Breast epithelium (tissue), 3 donors: ENCODE data around the gene SUCLG1.

Experiments
- POLR2A ChIP-seq: fragments of 450-650 bp; IDR thresholded peaks from one replicate; pipeline ENCODE4 v1.6.1; 2016; ENCODE audit warnings: antibody characterized with exemption, mild to moderate bottlenecking, moderate library complexity
- POLR2AphosphoS5 ChIP-seq, 3 donors: sonication (generic); formaldehyde crosslinking; IDR thresholded peaks; one replicate each; pipeline ENCODE4 v1.6.1; 2017; ENCODE audit warnings: antibody characterized with exemption in 3 of 3
- TF ChIP-seq, protein P1 (sequence below), 3 donors: fragments of 450-650 bp; IDR thresholded peaks; one replicate each; pipeline ENCODE4 v1.5.1; 2016 to 2017; ENCODE audit warnings: antibody characterized with exemption in 3 of 3, mild to moderate bottlenecking in 3 of 3, moderate library complexity in 3 of 3

DNA sequence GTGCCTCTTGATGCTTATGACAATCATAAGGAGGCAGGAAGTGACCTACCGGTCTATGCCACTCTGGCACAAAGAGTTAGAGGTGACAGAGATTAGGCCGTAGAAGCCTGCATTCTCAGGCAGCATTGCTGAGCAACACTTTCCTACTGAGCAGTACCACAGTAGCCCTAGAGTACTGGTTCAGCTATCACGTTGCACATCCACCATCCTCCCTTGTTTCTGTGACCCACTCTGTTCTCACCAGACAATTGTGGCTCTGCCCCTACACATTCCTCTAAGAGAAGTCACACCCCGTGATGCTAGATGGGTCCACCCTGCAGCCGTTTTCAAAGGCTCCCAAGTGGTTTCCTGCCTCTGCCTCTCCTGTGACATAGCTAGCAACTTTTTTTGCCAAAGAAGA, 22.6 kb upstream of the SUCLG1 start:
- TF ChIP-seq POLR2AphosphoS5 (IDR thresholded peaks at IDR 0.05) = no peak
- TF ChIP-seq, protein P1, sequence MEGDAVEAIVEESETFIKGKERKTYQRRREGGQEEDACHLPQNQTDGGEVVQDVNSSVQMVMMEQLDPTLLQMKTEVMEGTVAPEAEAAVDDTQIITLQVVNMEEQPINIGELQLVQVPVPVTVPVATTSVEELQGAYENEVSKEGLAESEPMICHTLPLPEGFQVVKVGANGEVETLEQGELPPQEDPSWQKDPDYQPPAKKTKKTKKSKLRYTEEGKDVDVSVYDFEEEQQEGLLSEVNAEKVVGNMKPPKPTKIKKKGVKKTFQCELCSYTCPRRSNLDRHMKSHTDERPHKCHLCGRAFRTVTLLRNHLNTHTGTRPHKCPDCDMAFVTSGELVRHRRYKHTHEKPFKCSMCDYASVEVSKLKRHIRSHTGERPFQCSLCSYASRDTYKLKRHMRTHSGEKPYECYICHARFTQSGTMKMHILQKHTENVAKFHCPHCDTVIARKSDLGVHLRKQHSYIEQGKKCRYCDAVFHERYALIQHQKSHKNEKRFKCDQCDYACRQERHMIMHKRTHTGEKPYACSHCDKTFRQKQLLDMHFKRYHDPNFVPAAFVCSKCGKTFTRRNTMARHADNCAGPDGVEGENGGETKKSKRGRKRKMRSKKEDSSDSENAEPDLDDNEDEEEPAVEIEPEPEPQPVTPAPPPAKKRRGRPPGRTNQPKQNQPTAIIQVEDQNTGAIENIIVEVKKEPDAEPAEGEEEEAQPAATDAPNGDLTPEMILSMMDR (IDR thresholded peaks at IDR 0.05) = no peak
- no peak for TF ChIP-seq POLR2A
